M059J (cell line): ENCODE measurements around the gene GALNT17. TPM values are rescaled to one million over a fixed set of nuclear protein-coding genes. Genes with fewer than 3 reads are reported as not detected.

ENCODE experiments used
- DNase-seq: peaks from one replicate; pipeline ENCODE4 v3.0.0-alpha.2; 2012; ENCODE audit warnings: low read depth
- total RNA-seq: library from RNA; depleted of rRNA; stranded (reverse); fragments of >200 nt; shearing (Covaris generic); gene quantifications from 2 replicates; pipeline ENCODE4 v1.2.3, GENCODE V29; 2014

Gene GALNT17
- total RNA-seq, 1 experiment from 2014 or later = not detected

GRCh38 chr7:71388181-71388580, 256.2 kb downstream of the GALNT17 start:
- no peak for DNase-seq

GRCh38 chr7:71389976-71390375, 258.0 kb downstream of the GALNT17 start:
- DNase-seq = no peak

GRCh38 chr7:71393661-71394060, 261.7 kb downstream of the GALNT17 start:
- DNase-seq = no peak

- no peak for DNase-seq
Observed at GRCh38 chr7:71402684-71403083, 270.7 kb downstream of the GALNT17 start.

GRCh38 chr7:71403202-71403946, 271.4 kb downstream of the GALNT17 start:
- DNase-seq = no peak

- no peak for DNase-seq
Observed at GRCh38 chr7:71404726-71405345, 272.9 kb downstream of the GALNT17 start.

GRCh38 chr7:71408271-71408670, 276.3 kb downstream of the GALNT17 start:
- DNase-seq = no peak

GRCh38 chr7:71409550-71410157, 277.7 kb downstream of the GALNT17 start:
- DNase-seq = no peak

- DNase-seq = no peak
Observed at GRCh38 chr7:71411475-71411874, 279.5 kb downstream of the GALNT17 start.

GRCh38 chr7:71414490-71414889, 282.5 kb downstream of the GALNT17 start:
- DNase-seq = peak; percentile 38

- no peak for DNase-seq
Observed at GRCh38 chr7:71419546-71420337, 287.8 kb downstream of the GALNT17 start.

- DNase-seq = no peak
Observed at GRCh38 chr7:71422104-71422503, 290.2 kb downstream of the GALNT17 start.

- DNase-seq = no peak
Observed at GRCh38 chr7:71424166-71425035, 292.5 kb downstream of the GALNT17 start.

GRCh38 chr7:71429083-71429482, 297.1 kb downstream of the GALNT17 start:
- DNase-seq = no peak

GRCh38 chr7:71430246-71430645, 298.3 kb downstream of the GALNT17 start:
- DNase-seq = no peak

- no peak for DNase-seq
Observed at GRCh38 chr7:71439321-71439720, 307.4 kb downstream of the GALNT17 start.

GRCh38 chr7:71442492-71443190, 310.7 kb downstream of the GALNT17 start:
- DNase-seq = no peak

GRCh38 chr7:71443191-71443530, 311.2 kb downstream of the GALNT17 start:
- no peak for DNase-seq

GRCh38 chr7:71444130-71444529, 312.2 kb downstream of the GALNT17 start:
- DNase-seq = no peak

- no peak for DNase-seq
Observed at GRCh38 chr7:71453630-71454029, 321.7 kb downstream of the GALNT17 start.

- no peak for DNase-seq
Observed at GRCh38 chr7:71454981-71455380, 323.0 kb downstream of the GALNT17 start.
